K562 (cell line): Measurements from ENCODE around the gene QKI. TPM values are rescaled to one million over a fixed set of nuclear protein-coding genes. Genes with fewer than 3 reads are reported as not detected.

Source experiments
- ATAC-seq: fragments of 200-7000 bp; cut with Tn5 transposase; 3 replicates; pipeline ENCODE4 v1.9.1; 2020; ENCODE audit warnings: moderate library complexity
- BruUV-seq: library from RNA; stranded (reverse); fragments of 400-500 nt; replicated peaks from 2 replicates; lab custom pipeline; 2021; lab: Mats Ljungman, UMichigan
- CTCF ChIA-PET: fragments of 300-600 bp; formaldehyde crosslinking; extraction: SDS; loops from one replicate; lab custom pipeline; 2021; ENCODE audit warnings: low intra/inter-chr PET ratio; lab: Yijun Ruan, JAX
- POLR2A ChIA-PET: fragments of 300-600, 350-650 bp; sonication (Branson Sonifier 250); formaldehyde crosslinking; extraction: SDS; loops from one replicate; lab custom pipeline; 2021; ENCODE audit warnings: antibody characterized with exemption, inconsistent platforms; lab: Yijun Ruan, JAX
- DNase-seq, 4 experiments: peaks; one replicate each; pipeline versions ENCODE4 v3.0.0 to v3.0.0-alpha.2; 2011 to 2018; ENCODE audit warnings: low spot score in 3 of 4, mixed read lengths in 3 of 4; ENCODE audit errors: extremely low read depth in 1 of 4
- FAIRE-seq: peaks from 2 replicates; lab custom pipeline; 2011; peaks lifted over from hg19 to GRCh38; lab: Jason Lieb, UNC
- H2AFZ ChIP-seq: 2 replicates; pipeline ENCODE4 v1.6.0; 2011; ENCODE audit warnings: low read depth, low read length, control low read depth, inconsistent platforms
- H3K27ac ChIP-seq: fragments of 200-600 bp; 3 replicates; pipeline ENCODE4 v1.8.0; 2011; ENCODE audit warnings: low read depth, mild to moderate bottlenecking, control low read depth, inconsistent platforms, low read length, moderate library complexity, mixed read lengths; ENCODE audit errors: extremely low read depth
- H3K27me3 ChIP-seq, 2 experiments: fragments of 300-600 bp in 1 of 2; 2 replicates in 1 of 2; 3 replicates in 1 of 2; pipeline versions ENCODE4 v1.6.0 to v1.8.0; 2011; ENCODE audit warnings: inconsistent platforms in 2 of 2, low read length in 2 of 2, mild to moderate bottlenecking in 1 of 2, mixed read lengths in 1 of 2, moderate library complexity in 1 of 2; ENCODE audit not compliant: control insufficient read depth in 2 of 2, insufficient read depth in 2 of 2
- H3K36me3 ChIP-seq: fragments of 300-600 bp; 3 replicates; pipeline ENCODE4 v1.8.0; 2011; ENCODE audit warnings: mild to moderate bottlenecking, low read length, inconsistent platforms; ENCODE audit not compliant: control insufficient read depth, insufficient read depth
- H3K4me1 ChIP-seq, 2 experiments: fragments of 200-600 bp in 1 of 2; replicated peaks in 1 of 2; 2 replicates in 1 of 2; 3 replicates in 1 of 2; pipeline versions ENCODE4 v1.5.1 to v1.8.0; 2011; ENCODE audit warnings: inconsistent platforms in 2 of 2, low read length in 2 of 2, mild to moderate bottlenecking in 1 of 2, mixed read lengths in 1 of 2, moderate library complexity in 1 of 2; ENCODE audit not compliant: control insufficient read depth in 2 of 2, insufficient read depth in 2 of 2
- H3K4me2 ChIP-seq: 2 replicates; pipeline ENCODE4 v1.6.1; 2011; ENCODE audit warnings: low read length, control low read depth, inconsistent platforms, mixed read lengths; ENCODE audit not compliant: insufficient read depth
- H3K4me3 ChIP-seq: fragments of 200-600 bp; sonication (generic), shearing (Covaris generic); 2 replicates; pipeline ENCODE4 v1.5.1; 2016; ENCODE audit warnings: control low read depth, inconsistent platforms
- H3K79me2 ChIP-seq: fragments of 200-600 bp; 3 replicates; pipeline ENCODE4 v1.8.0; 2011; ENCODE audit warnings: low read length, inconsistent platforms; ENCODE audit not compliant: control insufficient read depth, insufficient read depth
- H3K9ac ChIP-seq, 2 experiments: 2 replicates each; pipeline versions ENCODE4 v1.6.0 to v1.6.1; 2011; ENCODE audit warnings: low read depth in 2 of 2, low read length in 2 of 2, control low read depth in 1 of 2, inconsistent platforms in 1 of 2, mild to moderate bottlenecking in 1 of 2, mixed read lengths in 1 of 2; ENCODE audit not compliant: insufficient read depth in 1 of 2
- H3K9me1 ChIP-seq: one replicate; pipeline ENCODE4 v1.6.0; 2011; ENCODE audit warnings: inconsistent platforms, mild to moderate bottlenecking, low read length, moderate library complexity; ENCODE audit not compliant: control insufficient read depth, insufficient read depth
- H3K9me3 ChIP-seq: replicated peaks from 2 replicates; pipeline ENCODE4 v1.5.1; 2011; ENCODE audit warnings: low read depth, low read length, inconsistent platforms; ENCODE audit not compliant: control insufficient read depth, insufficient read depth
- H4K20me1 ChIP-seq: replicated peaks from 2 replicates; pipeline ENCODE4 v1.6.1; 2011; ENCODE audit warnings: low read length, inconsistent platforms, mixed read lengths; ENCODE audit not compliant: control insufficient read depth, insufficient read depth
- ARID1B ChIP-seq: fragments of 450-650 bp; IDR thresholded peaks from 2 replicates; pipeline ENCODE4 v1.6.1; 2016; ENCODE audit warnings: antibody characterized with exemption, mild to moderate bottlenecking, inconsistent platforms
- ATF7 ChIP-seq: fragments of 450-650 bp; IDR thresholded peaks from 2 replicates; pipeline ENCODE4 v1.7.1; 2014; ENCODE audit warnings: mild to moderate bottlenecking, moderate library complexity
- BCL6 ChIP-seq: fragments of 250-450 bp; sonication (Bioruptor Pico); IDR thresholded peaks from 2 replicates; pipeline ENCODE4 v1.4.0; 2020
- GATA2 ChIP-seq: sonication (generic); formaldehyde crosslinking; IDR thresholded peaks from 2 replicates; pipeline ENCODE4 v1.4.0; 2020; ENCODE audit warnings: mild to moderate bottlenecking, missing genetic modification reagents
- HDAC2 ChIP-seq: fragments of 450-650 bp; IDR thresholded peaks from 2 replicates; pipeline ENCODE4 v1.6.1; 2016; ENCODE audit warnings: mild to moderate bottlenecking
- HMGN3 ChIP-seq: IDR thresholded peaks from 2 replicates; pipeline ENCODE4 v1.6.1; 2011; ENCODE audit warnings: borderline replicate concordance, low read depth, mild to moderate bottlenecking, mixed read lengths, low read length; ENCODE audit not compliant: insufficient read length; ENCODE audit errors: extremely low read depth
- HNRNPUL1 ChIP-seq: fragments of 200-400 bp; formaldehyde crosslinking; IDR thresholded peaks from 2 replicates; pipeline ENCODE4 v1.6.1; 2017; ENCODE audit warnings: low read length
- KLF10 ChIP-seq: fragments of 250-450 bp; sonication (Bioruptor Pico); IDR thresholded peaks from 2 replicates; pipeline ENCODE4 v1.6.1; 2021; ENCODE audit warnings: matching md5 sums
- LCOR ChIP-seq: sonication (generic); formaldehyde crosslinking; IDR thresholded peaks from 2 replicates; pipeline ENCODE4 v1.8.0; 2022; ENCODE audit warnings: mild to moderate bottlenecking, missing genetic modification reagents
- POLR2AphosphoS5 ChIP-seq: IDR thresholded peaks from 2 replicates; pipeline ENCODE4 v1.6.1; 2011; ENCODE audit warnings: mild to moderate bottlenecking, low read depth, low read length, moderate library complexity; ENCODE audit not compliant: control insufficient read depth, insufficient read depth
- TSC22D4 ChIP-seq: fragments of 450-650 bp; IDR thresholded peaks from 2 replicates; pipeline ENCODE4 v1.6.1; 2016; ENCODE audit warnings: missing genetic modification characterization, missing biosample characterization, control low read depth
- ZNF175 ChIP-seq: fragments of 200-800 bp; sonication (Bioruptor generic); IDR thresholded peaks from 2 replicates; pipeline ENCODE4 v1.6.1; 2016; ENCODE audit warnings: low read depth, mild to moderate bottlenecking, missing genetic modification characterization, missing compliant biosample characterization
- ZNF316 ChIP-seq: fragments of 450-650 bp; IDR thresholded peaks from 2 replicates; pipeline ENCODE4 v1.6.1; 2016
- WGBS: fragments of 100-300 bp; shearing (Covaris generic); methylation state at CpG from one replicate; pipeline ENCODE4 v1.1.6; 2016; ENCODE audit warnings: low coverage, mixed read lengths; ENCODE audit not compliant: insufficient coverage; ENCODE audit errors: missing lambda C conversion rate; 5-methylcytosine and 5-hydroxymethylcytosine counted together
- in situ Hi-C: fragments of 300-500 bp; cut with MboI; formaldehyde crosslinking; loops from 4 replicates; pipeline ENCODE4 v1.15.0; 2018; ENCODE audit warnings: inconsistent platforms, mixed read lengths
- intact Hi-C: fragments of 100-400 bp; cut with micrococcal nuclease; formaldehyde crosslinking; loops from 2 replicates; pipeline ENCODE4 v1.14.2; 2022
- polyA plus RNA-seq, 8 experiments: library from polyadenylated mRNA; depleted of rRNA in 4 of 8; stranded (reverse) in 5 of 8; unstranded in 3 of 8; fragments of >200 nt; fragmentation: Nextera tagmentation in 2 of 8; fragmentation: Illumina TruSeq in 1 of 8; extraction: Ambion mirVana in 2 of 8; extraction: Trizol in 1 of 8; gene quantifications; 2 replicates each; pipeline versions ENCODE4 v1.2.1 to v1.2.3, GENCODE V29; 2011 to 2014; ENCODE audit warnings: inconsistent platforms in 1 of 8, missing spikeins in 1 of 8
- total RNA-seq, 7 experiments: library from RNA; depleted of rRNA in 6 of 7; stranded (reverse); fragments of >200 nt in 6 of 7; fragmentation: Illumina TruSeq in 2 of 7; extraction: Trizol in 2 of 7; gene quantifications; 2 replicates each; pipeline versions ENCODE4 v1.2.1 to v1.2.3, GENCODE V29; 2011 to 2021; ENCODE audit warnings: low replicate concordance in 1 of 7

The QKI gene
- total and polyA plus RNA-seq, 9 of the 15 experiments (the other 6 are each of a cell fraction or from before 2014, with no cell fraction given) = 20.4 to 215 (median 123) TPM

GRCh38 chr6:163406366-163406765 lies 8.2 kb upstream of the QKI start:
- Histone ChIP-seq H3K27ac (no peak overlapping the region), H3K27me3 (no peaks in the 10 kb centered on the region), H3K9ac (no peak overlapping the region), H4K20me1 (no peaks in the 10 kb centered on the region), H3K9me3 (no peaks in the 10 kb centered on the region), H3K79me2 (no peaks in the 10 kb centered on the region), H3K9me1 (no peaks in the 10 kb centered on the region)
- DNase-seq (no peak), FAIRE-seq (no peak)
- BruUV-seq = no TSS peak
- 71% methylated on average over 1 of the region's 1 CpG for whole genome bisulfite sequencing
- CTCF ChIA-PET = no interaction called here
- TF ChIP-seq ZNF316 = peak; percentile 43; the same call in 1 of the 2 replicates
- TF ChIP-seq LCOR = no peak
- TF ChIP-seq, all 486 proteins: peak for 1
- POLR2A ChIA-PET = interaction anchor here (0.6 to 0.8 kb wide), 2 partner anchors 48 to 515 kb away, joined by 3 read pairs; no protein-coding TSS in a partner anchor
- intact Hi-C loops (no loop called here), in situ Hi-C loops (no loop called here)
- Histone ChIP-seq H3K4me1 (no peaks in the 10 kb centered on the region), H3K36me3 (no peaks in the 10 kb centered on the region), H3K4me2 (no peak overlapping the region), H3K4me3 (no peak overlapping the region), H2AFZ (peak overlapping the region; percentile 76; the same call in 1 of the 2 replicates)
- ATAC-seq = no peak

- Histone ChIP-seq H3K9ac (no peak overlapping the region), H3K4me1 (no peaks in the 10 kb centered on the region), H3K27me3 (no peaks in the 10 kb centered on the region), H3K9me1 (no peaks in the 10 kb centered on the region), H3K27ac (no peak overlapping the region), H3K9me3 (no peaks in the 10 kb centered on the region), H3K36me3 (no peaks in the 10 kb centered on the region), H3K4me2 (no peak overlapping the region), H3K79me2 (no peaks in the 10 kb centered on the region), H2AFZ (no peak overlapping the region), H3K4me3 (no peak overlapping the region), H4K20me1 (no peaks in the 10 kb centered on the region)
- no peak for FAIRE-seq
- 41% methylated on average over 2 of the region's 2 CpGs for WGBS
- intact Hi-C loops (no loop called here), in situ Hi-C loops (no loop called here)
- POLR2A ChIA-PET = interaction anchor here (0.6 kb wide), 2 partner anchors 326 to 678 kb away, joined by 3 read pairs; no protein-coding TSS in a partner anchor
- no TSS peak for BruUV-seq
- no peak for DNase-seq
- CTCF ChIA-PET = no interaction called here
- no peak for ATAC-seq
- TF ChIP-seq ZNF316 (no peak), ARID1B (no peak), BCL6 (CRISPR knock-in tag) (no peak), KLF10 (no peak), ATF7 (no peak), GATA2 (CRISPR knock-in tag) (no peak), POLR2AphosphoS5 (no peak), HDAC2 (no peak), HMGN3 (no peak), TSC22D4 (tag) (no peak), HNRNPUL1 (no peak), ZNF175 (CRISPR knock-in tag) (no peak)
Observed at GRCh38 chr6:163406830-163407229, 7.7 kb upstream of the QKI start.
